Naive thymus-derived CD4-positive, alpha-beta T cell (primary cell): ENCODE data around the gene CZIB. TPM values are rescaled to one million over a fixed set of nuclear protein-coding genes. Genes with fewer than 3 reads are reported as not detected.

Experiments used
- ATAC-seq: fragments of 150-1000 bp; cut with Tn5 transposase; 2 replicates; pipeline ENCODE4 v1.10.0; 2021; ENCODE audit warnings: mild to moderate bottlenecking, moderate library complexity
- CTCF ChIA-PET: fragments of 350-600 bp; sonication (Branson Sonifier 250); formaldehyde crosslinking; loops from one replicate; lab custom pipeline; 2021; ENCODE audit warnings: antibody characterized with exemption; lab: Charles Lee
- POLR2A ChIA-PET: fragments of 350-600 bp; sonication (Branson Sonifier 250); formaldehyde crosslinking; loops from one replicate; lab custom pipeline; 2021; ENCODE audit warnings: antibody characterized with exemption, inconsistent platforms; lab: Charles Lee
- DNase-seq, 9 donors: peaks; one replicate each; pipeline versions ENCODE4 v3.0.0 to v3.0.0-alpha.2; 2020 to 2022; ENCODE audit warnings: mixed read lengths in 1 of 9
- H3K27ac ChIP-seq: one replicate; pipeline ENCODE4 v1.7.0; 2013; ENCODE audit warnings: mild to moderate bottlenecking, low read depth, low read length, moderate library complexity
- H3K27me3 ChIP-seq, 2 donors: one replicate each; pipeline ENCODE4 v1.7.0; 2013; ENCODE audit warnings: low read length in 2 of 2, mild to moderate bottlenecking in 2 of 2, moderate library complexity in 2 of 2; ENCODE audit not compliant: control insufficient read depth in 2 of 2, insufficient read depth in 2 of 2
- H3K36me3 ChIP-seq, 3 experiments: 1 replicate in 2 of 3; 2 replicates in 1 of 3; pipeline ENCODE4 v1.7.0; 2013; ENCODE audit warnings: low read length in 3 of 3, mild to moderate bottlenecking in 3 of 3, moderate library complexity in 1 of 3; ENCODE audit not compliant: insufficient read depth in 3 of 3, control insufficient read depth in 2 of 3
- H3K4me1 ChIP-seq, 2 donors: one replicate each; pipeline ENCODE4 v1.7.0; 2013; ENCODE audit warnings: low read length in 2 of 2, mild to moderate bottlenecking in 2 of 2, moderate library complexity in 1 of 2; ENCODE audit not compliant: control insufficient read depth in 2 of 2, insufficient read depth in 2 of 2
- H3K4me3 ChIP-seq: 2 replicates; pipeline ENCODE4 v1.7.0; 2013; ENCODE audit warnings: mild to moderate bottlenecking, low read length
- H3K9me3 ChIP-seq, 3 experiments: 1 replicate in 2 of 3; 2 replicates in 1 of 3; pipeline ENCODE4 v1.7.0; 2013; ENCODE audit warnings: low read length in 3 of 3; ENCODE audit not compliant: control insufficient read depth in 2 of 3
- H3K27ac Mint-ChIP-seq, 9 donors: one replicate each; pipeline ENCODE4 v1.8.0; 2020 to 2022; ENCODE audit warnings: mixed read lengths in 9 of 9, mild to moderate bottlenecking in 8 of 9, moderate library complexity in 5 of 9, inconsistent platforms in 2 of 9
- H3K27me3 Mint-ChIP-seq, 5 donors: one replicate each; pipeline ENCODE4 v1.8.0; 2021 to 2022; ENCODE audit warnings: mixed read lengths in 5 of 5, mild to moderate bottlenecking in 1 of 5
- H3K36me3 Mint-ChIP-seq, 5 donors: one replicate each; pipeline ENCODE4 v1.8.0; 2020 to 2022; ENCODE audit warnings: mixed read lengths in 5 of 5, mild to moderate bottlenecking in 3 of 5, inconsistent platforms in 1 of 5
- H3K4me1 Mint-ChIP-seq, 7 donors: one replicate each; pipeline ENCODE4 v1.8.0; 2020 to 2022; ENCODE audit warnings: mixed read lengths in 7 of 7, mild to moderate bottlenecking in 3 of 7, inconsistent platforms in 1 of 7
- H3K4me3 Mint-ChIP-seq, 10 donors: one replicate each; pipeline ENCODE4 v1.8.0; 2020 to 2022; ENCODE audit warnings: mild to moderate bottlenecking in 10 of 10, mixed read lengths in 10 of 10, moderate library complexity in 6 of 10, inconsistent platforms in 2 of 10
- H3K9me3 Mint-ChIP-seq, 11 donors: one replicate each; pipeline ENCODE4 v1.8.0; 2020 to 2022; ENCODE audit warnings: mixed read lengths in 11 of 11, mild to moderate bottlenecking in 4 of 11, inconsistent platforms in 1 of 11, moderate library complexity in 1 of 11
- intact Hi-C, 2 donors: fragments of 100-400 bp; cut with micrococcal nuclease; formaldehyde crosslinking; loops; one replicate each; pipeline ENCODE4 v1.15.1; 2023
- polyA plus RNA-seq, 2 donors: library from polyadenylated mRNA; unstranded; fragments of 300-500 nt; fragmentation: Illumina TruSeq; gene quantifications; one replicate each; pipeline ENCODE4 v1.2.3, GENCODE V29; 2021
- total RNA-seq, 6 experiments: library from RNA in 5 of 6; stranded (reverse) in 5 of 6; gene quantifications; 1 replicate in 5 of 6; 2 replicates in 1 of 6; pipeline ENCODE4 v1.2.3 and lab custom pipeline; 2021 to 2026

CZIB gene
- total and polyA plus RNA-seq, 7 experiments from 2014 or later = 41.9 to 94.9 (median 77.5) TPM

GRCh38 chr1:53262000-53262399 lies 41.6 kb upstream of the CZIB start:
- H3K27ac Mint-ChIP-seq = no peak overlapping the region
- Histone ChIP-seq H3K27me3 (no peaks in the 10 kb centered on the region), H3K36me3 (peaks cover 0 to 17% (median 0%) of the 10 kb centered on the region in 3 experiments), H3K4me3 (no peak overlapping the region), H3K9me3 (no peaks in the 10 kb centered on the region), H3K4me1 (no peaks in the 10 kb centered on the region), H3K27ac (no peak overlapping the region)
- H3K4me3 Mint-ChIP-seq = no peak overlapping the region
- DNase-seq (no peak), ATAC-seq (no peak)
- no peaks in the 10 kb centered on the region for H3K4me1 Mint-ChIP-seq
- CTCF ChIA-PET = no interaction called here
- H3K36me3 Mint-ChIP-seq = peaks cover 4 to 26% (median 20%) of the 10 kb centered on the region in 5 donors
- POLR2A ChIA-PET = interaction anchor here (1.4 kb wide), 1 partner anchor 243 kb away, joined by 3 read pairs; no protein-coding TSS in a partner anchor
- no peaks in the 10 kb centered on the region for H3K27me3 Mint-ChIP-seq
- intact Hi-C loops = no loop called here
- no peaks in the 10 kb centered on the region for H3K9me3 Mint-ChIP-seq

GRCh38 chr1:53260631-53261247 lies 40.3 kb upstream of the CZIB start:
- H3K9me3 Mint-ChIP-seq = no peaks in the 10 kb centered on the region
- ChIA-PET CTCF (no interaction called here), POLR2A (interaction anchor here (1.4 kb wide), 1 partner anchor 242 kb away, joined by 3 read pairs; no protein-coding TSS in a partner anchor)
- intact Hi-C loops = no loop called here
- Histone ChIP-seq H3K36me3 (peaks cover 0 to 17% (median 0%) of the 10 kb centered on the region in 3 experiments), H3K27me3 (no peaks in the 10 kb centered on the region), H3K9me3 (no peaks in the 10 kb centered on the region), H3K4me3 (no peak overlapping the region), H3K27ac (no peak overlapping the region), H3K4me1 (no peaks in the 10 kb centered on the region)
- H3K4me3 Mint-ChIP-seq = no peak overlapping the region
- DNase-seq (no peak), ATAC-seq (no peak)
- no peak overlapping the region for H3K27ac Mint-ChIP-seq
- no peaks in the 10 kb centered on the region for H3K4me1 Mint-ChIP-seq
- peaks cover 4 to 22% (median 16%) of the 10 kb centered on the region in 5 donors for H3K36me3 Mint-ChIP-seq
- no peaks in the 10 kb centered on the region for H3K27me3 Mint-ChIP-seq

- ATAC-seq = no peak
- Mint-ChIP-seq H3K36me3 (peaks cover 4 to 18% (median 13%) of the 10 kb centered on the region in 5 donors), H3K27ac (no peak overlapping the region), H3K27me3 (no peaks in the 10 kb centered on the region), H3K9me3 (no peaks in the 10 kb centered on the region), H3K4me3 (no peak overlapping the region), H3K4me1 (no peaks in the 10 kb centered on the region)
- Histone ChIP-seq H3K27me3 (no peaks in the 10 kb centered on the region), H3K36me3 (peaks cover 0 to 13% (median 0%) of the 10 kb centered on the region in 3 experiments), H3K27ac (no peak overlapping the region), H3K4me1 (no peaks in the 10 kb centered on the region), H3K4me3 (no peak overlapping the region), H3K9me3 (no peaks in the 10 kb centered on the region)
- no peak for DNase-seq
- ChIA-PET CTCF (no interaction called here), POLR2A (no interaction called here)
- intact Hi-C loops = no loop called here
Measured at GRCh38 chr1:53259932-53260331, 39.5 kb upstream of the CZIB start.

GRCh38 chr1:53258216-53258615 lies 37.8 kb upstream of the CZIB start:
- ChIA-PET CTCF (interaction anchor here (0.6 kb wide), 1 partner anchor 144 kb away, joined by 9 read pairs; no protein-coding TSS in a partner anchor), POLR2A (no interaction called here)
- Mint-ChIP-seq H3K27me3 (no peaks in the 10 kb centered on the region), H3K4me1 (no peaks in the 10 kb centered on the region), H3K4me3 (no peak overlapping the region), H3K36me3 (peaks cover 4 to 15% (median 8%) of the 10 kb centered on the region in 5 donors), H3K9me3 (no peaks in the 10 kb centered on the region), H3K27ac (no peak overlapping the region)
- H3K9me3 ChIP-seq = no peaks in the 10 kb centered on the region
- H3K27me3 ChIP-seq = no peaks in the 10 kb centered on the region
- intact Hi-C loops = no loop called here
- DNase-seq (no peak), ATAC-seq (no peak)
- H3K36me3 ChIP-seq = peaks cover 0 to 7% (median 0%) of the 10 kb centered on the region in 3 experiments
- H3K4me3 ChIP-seq = no peak overlapping the region
- no peak overlapping the region for H3K27ac ChIP-seq
- no peaks in the 10 kb centered on the region for H3K4me1 ChIP-seq

- H3K4me3 ChIP-seq = no peak overlapping the region
- H3K36me3 ChIP-seq = peaks cover 0 to 7% (median 0%) of the 10 kb centered on the region in 3 experiments
- H3K36me3 Mint-ChIP-seq = peaks cover 4 to 15% (median 8%) of the 10 kb centered on the region in 5 donors
- no peaks in the 10 kb centered on the region for H3K27me3 Mint-ChIP-seq
- H3K9me3 ChIP-seq = no peaks in the 10 kb centered on the region
- POLR2A ChIA-PET = no interaction called here
- H3K9me3 Mint-ChIP-seq = peaks cover 0 to 2% (median 0%) of the 10 kb centered on the region in 11 donors
- no peaks in the 10 kb centered on the region for H3K4me1 Mint-ChIP-seq
- no peaks in the 10 kb centered on the region for H3K27me3 ChIP-seq
- no peaks in the 10 kb centered on the region for H3K4me1 ChIP-seq
- no peak for DNase-seq
- CTCF ChIA-PET = no interaction called here
- H3K4me3 Mint-ChIP-seq = no peak overlapping the region
- ATAC-seq = no peak
- intact Hi-C loops = no loop called here
- H3K27ac ChIP-seq = no peak overlapping the region
- no peak overlapping the region for H3K27ac Mint-ChIP-seq
Measured at GRCh38 chr1:53257454-53258081, 37.1 kb upstream of the CZIB start.

- Mint-ChIP-seq H3K27ac (no peak overlapping the region), H3K4me1 (no peaks in the 10 kb centered on the region), H3K27me3 (no peaks in the 10 kb centered on the region), H3K9me3 (peaks cover 0 to 2% (median 0%) of the 10 kb centered on the region in 11 donors), H3K4me3 (no peak overlapping the region), H3K36me3 (peaks cover 4 to 14% (median 7%) of the 10 kb centered on the region in 5 donors)
- ATAC-seq = no peak
- Histone ChIP-seq H3K4me1 (no peaks in the 10 kb centered on the region), H3K36me3 (peaks cover 0 to 3% (median 0%) of the 10 kb centered on the region in 3 experiments), H3K4me3 (no peak overlapping the region), H3K27me3 (no peaks in the 10 kb centered on the region), H3K9me3 (no peaks in the 10 kb centered on the region), H3K27ac (no peak overlapping the region)
- DNase-seq = no peak
- intact Hi-C loops = no loop called here
- POLR2A ChIA-PET = no interaction called here
- CTCF ChIA-PET = interaction anchor here (0.6 kb wide), 1 partner anchor 1461 kb away, joined by 3 read pairs; no protein-coding TSS in a partner anchor
Measured at GRCh38 chr1:53256511-53257453, 36.3 kb upstream of the CZIB start.
